SK-N-SH (cell line): ENCODE measurements around the gene EML5.

Experiments
- CTCF ChIP-seq: fragments of 200-600 bp; sonication (generic); IDR thresholded peaks from 2 replicates; pipeline ENCODE4 v1.6.1; 2017; ENCODE audit warnings: antibody characterized with exemption, mild to moderate bottlenecking, moderate library complexity
- EP300 ChIP-seq, 2 experiments: IDR thresholded peaks; 2 replicates each; pipeline versions ENCODE4 v1.4.0 to v1.6.1; 2012; ENCODE audit warnings: borderline replicate concordance in 1 of 2, low read depth in 1 of 2, low read length in 1 of 2
- POLR2AphosphoS5 ChIP-seq: IDR thresholded peaks from 2 replicates; pipeline ENCODE4 v1.6.1; 2012; ENCODE audit warnings: low read depth, low read length
- SIN3A ChIP-seq: IDR thresholded peaks from 2 replicates; pipeline ENCODE4 v1.6.1; 2012; ENCODE audit warnings: low read depth, mild to moderate bottlenecking, low read length, moderate library complexity, borderline replicate concordance
- TEAD4 ChIP-seq: IDR thresholded peaks from 2 replicates; pipeline ENCODE4 v1.4.0; 2012; ENCODE audit warnings: mild to moderate bottlenecking, borderline replicate concordance; ENCODE audit not compliant: insufficient read depth

- TF ChIP-seq POLR2AphosphoS5 (no peak), CTCF (no peak), EP300 (IDR thresholded peaks at IDR 0.05; ENCODE audit: borderline replicate concordance in 1 of 2, low read depth in 1 of 2, low read length in 1 of 2) (no peak), TEAD4 (no peak), SIN3A (no peak)
These were observed 86.3 kb downstream of the EML5 start for GRCh38 chr14:88706425-88706824.
